NCI-H510A (cell line): ENCODE measurements around the gene ACIN1.
"Not testable (repeated sequence)": the region's sequence is repeated elsewhere in the genome, so short reads cannot be mapped to it uniquely, and the experiment has no call there.

Experiments used
- DNase-seq: peaks from one replicate; lab custom pipeline; 2025; lab: John Stamatoyannopoulos, UW

Gene ACIN1

DNA sequence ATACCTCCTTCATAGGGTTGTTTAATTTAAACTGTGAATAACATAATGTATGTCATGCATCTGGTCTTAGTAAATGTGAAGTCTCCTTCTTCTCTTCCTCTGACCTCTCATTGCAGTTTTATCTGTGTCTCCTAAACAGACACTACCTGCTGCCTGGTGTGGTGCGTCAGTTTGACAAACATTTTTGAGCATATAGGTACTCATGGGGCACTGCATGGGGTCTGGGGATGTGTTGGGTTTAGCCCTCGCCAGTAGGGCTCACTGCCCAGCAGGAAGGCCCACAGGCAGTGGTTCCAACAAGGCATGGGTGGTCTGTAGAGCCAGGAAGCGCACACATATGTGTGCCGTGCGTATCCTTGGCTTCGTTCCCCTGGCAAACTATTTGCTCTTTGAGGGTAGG, 27.1 kb upstream of the ACIN1 start:
- DNase-seq, result no peak

DNA sequence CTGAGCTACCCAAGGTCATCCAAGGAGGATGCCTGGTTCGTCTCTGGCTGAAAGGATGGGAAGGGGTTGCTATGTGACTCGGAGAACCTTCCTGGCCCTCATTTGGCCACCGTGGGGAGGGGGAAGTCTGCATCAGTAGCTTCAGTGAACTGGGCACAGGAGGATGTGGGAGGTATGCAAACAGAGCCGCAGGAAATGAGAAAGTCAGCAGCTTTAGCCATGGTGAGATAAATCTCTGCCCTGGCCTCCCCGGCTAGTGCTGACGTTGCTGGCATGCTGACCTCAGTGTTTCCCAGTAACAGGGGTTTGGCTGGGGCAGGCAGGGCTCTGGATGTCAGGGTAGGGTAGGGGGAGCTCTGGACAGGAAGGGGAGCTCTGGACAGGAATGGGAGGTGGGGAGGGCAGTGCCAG, 26.4 kb upstream of the ACIN1 start:
- DNase-seq, result no peak

DNA sequence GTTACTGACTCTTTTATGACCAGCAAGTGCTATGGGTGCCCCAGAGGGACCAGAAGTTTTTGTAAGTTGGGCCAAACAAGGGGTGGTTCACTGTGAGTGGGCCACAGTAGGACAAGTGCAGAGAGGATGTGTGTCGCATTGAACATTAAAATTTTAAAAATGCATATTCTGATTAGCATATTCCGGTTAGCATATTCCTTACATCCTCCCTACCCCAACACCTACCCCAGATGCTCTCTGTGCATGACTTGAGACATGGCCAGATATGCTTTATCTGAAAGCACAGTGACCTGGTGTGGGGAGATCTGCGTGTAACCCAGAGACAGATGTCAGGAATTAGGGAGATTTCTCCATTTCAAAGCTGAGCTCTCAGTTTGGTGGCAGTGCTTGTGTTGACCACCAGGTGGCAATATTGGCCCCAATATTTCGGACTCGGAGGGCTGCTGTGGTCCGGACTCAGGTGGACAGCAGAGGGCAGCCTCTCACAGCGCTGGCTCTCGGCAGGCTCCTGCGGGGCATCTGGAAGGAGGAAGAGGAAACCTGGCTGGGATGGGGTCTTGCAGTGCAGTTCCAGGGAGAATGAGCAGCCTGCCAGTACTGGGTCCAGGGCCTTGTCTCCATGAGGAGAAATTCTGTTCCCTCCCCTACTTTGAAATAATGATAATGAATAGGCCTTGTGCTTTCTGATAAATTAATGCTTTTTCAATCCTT, 25.8 kb upstream of the ACIN1 start:
- peak; percentile 26 for DNase-seq

GRCh38 chr14:23119363-23120327, 24.7 kb upstream of the ACIN1 start:
- no peak for DNase-seq

DNA sequence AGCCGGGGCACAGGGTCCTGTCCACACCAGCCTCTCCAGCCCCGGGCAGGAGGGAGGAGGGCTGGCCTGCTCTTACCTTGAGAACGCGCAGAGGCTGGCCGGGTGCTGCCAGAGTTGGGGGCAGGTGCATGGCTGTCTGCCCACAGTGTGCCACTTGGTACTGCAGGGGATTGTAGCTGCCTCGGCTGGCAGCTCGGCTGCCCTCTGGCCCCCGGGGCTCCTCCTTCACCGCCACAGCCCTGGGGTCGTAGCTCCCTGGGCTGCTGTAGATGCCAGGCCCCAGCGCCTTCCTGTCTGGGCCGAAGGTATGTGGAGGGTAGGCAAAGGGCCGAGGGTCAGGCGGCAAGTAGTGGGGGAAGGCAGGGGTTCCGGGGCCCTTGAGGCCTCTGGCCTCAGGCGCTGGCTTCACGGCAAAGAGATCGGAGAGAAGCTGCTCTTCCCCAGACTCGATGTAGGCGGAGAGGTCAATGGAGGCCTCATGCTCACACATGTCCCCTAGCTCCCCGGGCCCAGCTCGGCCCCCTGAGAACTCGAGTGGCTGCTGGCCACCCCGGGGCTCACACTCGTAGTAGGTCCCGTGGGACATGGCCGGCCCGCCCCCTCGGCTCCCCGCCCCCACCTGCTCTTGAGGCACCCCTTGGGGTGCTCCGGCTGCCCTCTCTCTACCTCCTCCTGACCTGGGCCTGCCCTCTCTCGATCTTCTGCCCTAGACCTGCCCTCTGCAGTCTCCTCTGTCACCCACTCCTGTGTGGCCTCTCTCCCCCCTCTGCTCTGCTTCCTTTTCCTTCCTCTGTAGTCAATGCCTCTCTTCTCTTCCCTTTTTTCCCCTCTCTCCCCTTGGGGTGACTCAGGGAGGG, 23.8 kb upstream of the ACIN1 start, which contains the start of gene CEBPE:
CEBPE (minus strand) TSS at position 750 of the 857 bp plus-strand sequence; CDS start at position 586, 164 bp downstream.
- DNase-seq, result no peak

GRCh38 chr14:23117371-23118020, 22.6 kb upstream of the ACIN1 start:
- DNase-seq, result no peak

GRCh38 chr14:23115918-23116317, 21.0 kb upstream of the ACIN1 start:
- no peak for DNase-seq

GRCh38 chr14:23115039-23115731, 20.2 kb upstream of the ACIN1 start:
- DNase-seq, result no peak

GRCh38 chr14:23114669-23115038, 19.7 kb upstream of the ACIN1 start:
- no peak for DNase-seq

- DNase-seq, result no peak
Observed at GRCh38 chr14:23114120-23114458, 19.2 kb upstream of the ACIN1 start.

- DNase-seq, result no peak
Observed at GRCh38 chr14:23113431-23114119, 18.6 kb upstream of the ACIN1 start.

DNA sequence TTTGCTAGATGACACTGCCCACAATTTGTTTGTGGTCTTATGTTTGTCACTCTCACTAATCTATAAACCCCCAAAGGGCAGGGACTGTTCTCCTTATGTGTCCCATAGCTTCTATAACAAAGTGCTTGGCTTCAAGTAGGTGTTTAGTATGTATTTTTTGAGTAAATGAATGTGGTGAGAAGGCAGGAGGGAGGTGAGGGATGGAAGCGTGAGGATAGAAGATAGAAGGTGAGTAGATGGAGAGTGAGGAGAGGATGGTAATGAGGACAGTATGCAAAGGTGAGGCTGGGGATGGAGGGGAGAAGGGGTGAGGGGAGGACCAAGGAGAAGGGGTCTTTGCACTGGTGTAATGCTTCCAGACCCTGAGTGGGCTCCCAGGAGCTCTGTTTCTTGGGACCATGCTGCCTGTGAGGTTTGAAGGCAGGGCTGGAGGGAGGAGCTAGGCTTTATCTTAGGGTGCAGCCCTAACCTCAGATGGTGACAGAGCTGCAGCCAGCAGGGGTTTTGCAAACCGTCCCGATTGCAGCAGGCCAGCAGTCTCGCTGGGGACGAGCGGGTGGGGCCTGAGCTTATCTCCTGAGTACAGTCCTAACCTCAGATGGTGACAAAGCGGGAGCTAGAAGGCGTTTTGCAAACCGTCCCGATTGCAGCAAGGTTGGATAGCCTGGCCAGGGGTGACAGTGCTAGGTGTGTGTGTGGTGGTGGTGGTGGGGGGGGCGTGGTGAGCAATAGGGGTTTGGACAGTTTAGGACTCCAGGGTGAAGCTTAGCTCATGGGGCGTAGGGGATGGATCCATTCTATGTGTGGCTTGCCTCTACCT, 17.6 kb upstream of the ACIN1 start:
- no peak for DNase-seq

DNA sequence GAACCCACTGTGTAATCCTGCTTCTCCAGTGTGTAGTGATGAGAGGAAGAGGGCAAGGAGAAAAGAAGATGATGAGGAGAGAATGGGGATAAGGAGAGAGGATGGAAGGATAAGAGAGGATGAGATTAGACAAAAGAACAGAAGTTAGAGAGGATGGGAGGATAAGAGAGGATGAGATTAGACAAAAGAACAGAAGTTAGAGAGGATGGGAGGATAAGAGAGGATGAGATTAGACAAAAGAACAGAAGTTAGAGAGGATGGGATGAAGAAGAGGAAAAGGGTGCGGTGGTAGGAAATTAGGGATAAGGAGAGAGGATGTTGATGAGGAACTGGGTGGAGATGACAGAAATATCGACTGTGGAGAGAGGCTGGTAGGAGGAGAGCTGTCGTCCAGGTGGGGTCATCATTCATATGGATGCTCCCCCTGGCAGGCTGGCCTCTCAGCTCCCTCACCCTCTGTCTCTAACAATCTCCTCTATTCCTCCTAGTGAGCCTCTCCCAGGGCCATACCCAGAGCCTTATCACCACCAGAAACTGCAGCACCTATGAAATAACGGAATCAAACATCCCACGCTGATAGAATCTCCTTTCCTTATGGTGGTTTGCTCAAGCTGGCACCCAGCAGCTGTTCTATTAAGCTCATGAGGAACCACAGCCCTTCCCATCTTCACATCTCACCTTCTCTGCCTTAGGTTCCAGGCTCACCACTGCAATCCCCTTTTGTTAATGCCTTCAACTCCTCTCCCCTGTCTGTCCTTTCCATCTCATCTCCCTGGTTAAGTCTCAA, 15.8 kb upstream of the ACIN1 start:
- DNase-seq, result no peak

DNA sequence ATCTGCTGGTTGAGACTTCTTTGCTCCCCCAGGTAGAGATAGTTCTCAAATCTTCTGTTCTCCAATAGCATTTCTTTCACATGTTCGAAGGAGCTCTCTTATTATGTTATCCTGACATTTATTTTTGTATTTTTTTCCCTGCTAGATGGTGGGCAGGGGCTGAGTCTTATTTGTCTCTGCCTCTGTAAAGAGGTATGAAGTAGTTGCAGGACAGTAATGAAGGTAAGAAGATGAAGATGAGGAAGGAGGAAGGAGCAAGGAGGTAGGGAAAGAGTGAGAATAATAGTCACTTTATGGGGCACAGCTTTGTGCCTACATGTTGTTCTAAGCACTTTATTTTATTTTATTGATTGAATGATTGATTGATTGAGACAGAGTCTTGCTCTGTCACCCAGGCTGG, 14.8 kb upstream of the ACIN1 start:
- no peak for DNase-seq

- DNase-seq, result not testable (repeated sequence)
Observed at GRCh38 chr14:23108169-23108568, 13.2 kb upstream of the ACIN1 start.

GRCh38 chr14:23107620-23108019, 12.7 kb upstream of the ACIN1 start:
- DNase-seq, result not testable (repeated sequence)

DNA sequence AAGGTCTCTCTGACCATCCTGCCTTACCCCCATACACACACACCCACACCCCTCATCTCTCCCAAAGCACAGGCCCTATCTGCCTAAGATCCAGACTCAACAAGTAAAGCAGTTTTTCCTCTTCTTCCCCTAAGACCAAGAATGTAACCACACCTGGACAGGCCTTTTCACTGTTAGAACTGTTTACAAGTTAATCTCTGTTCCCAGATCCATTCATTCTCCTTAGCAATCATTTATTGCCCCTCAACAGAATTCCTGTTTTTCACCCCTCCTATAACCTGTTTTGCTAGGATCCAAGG, 11.8 kb upstream of the ACIN1 start:
- no peak for DNase-seq

- DNase-seq, result no peak
Observed at GRCh38 chr14:23105348-23105824, 10.4 kb upstream of the ACIN1 start.
